Stimulated activated naive CD8-positive, alpha-beta T cell treated with anti-CD3 and anti-CD28 coated beads, Interleukin-15, Interleukin-2, amounts not matched to agents 100 U/mL and 50 U/mL, for 24 hours (primary cell): ENCODE measurements around the gene CECR2.
A peak's percentile ranks its signal among the peaks of the same experiment; 100 is the strongest.

Source experiments
- ATAC-seq: fragments of 150-1000 bp; cut with Tn5 transposase; one replicate; pipeline ENCODE4 v1.10.0; 2021
- DNase-seq: peaks from one replicate; pipeline ENCODE4 v3.0.0; 2021

The CECR2 gene

GRCh38 chr22:17570851-17571631 is 201.8 kb downstream of the CECR2 start:
- no peak for ATAC-seq
- no peak for DNase-seq

DNA sequence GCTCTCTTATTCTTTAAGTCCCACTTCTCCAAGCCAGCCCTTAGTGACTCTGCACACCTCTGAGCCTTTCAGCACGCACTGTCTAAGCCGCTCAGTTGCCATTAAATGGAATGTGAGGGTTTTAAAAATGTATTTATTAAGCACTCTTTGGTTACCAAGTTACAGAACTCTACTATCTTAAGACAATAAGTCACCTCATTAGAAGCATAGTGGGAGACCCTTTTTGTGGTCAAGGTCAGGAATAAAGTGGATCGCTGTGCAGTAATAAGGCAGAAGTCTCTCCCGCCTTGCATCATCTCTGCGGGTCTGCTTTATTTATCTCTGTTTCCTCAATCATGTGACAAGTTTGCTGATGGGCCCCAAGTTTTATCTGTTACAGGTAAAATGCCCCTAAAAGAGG is 205.9 kb downstream of the CECR2 start:
- no peak for DNase-seq
- ATAC-seq, result no peak

GRCh38 chr22:17575681-17576080 is 206.4 kb downstream of the CECR2 start:
- DNase-seq (no peak), ATAC-seq (no peak)

DNA sequence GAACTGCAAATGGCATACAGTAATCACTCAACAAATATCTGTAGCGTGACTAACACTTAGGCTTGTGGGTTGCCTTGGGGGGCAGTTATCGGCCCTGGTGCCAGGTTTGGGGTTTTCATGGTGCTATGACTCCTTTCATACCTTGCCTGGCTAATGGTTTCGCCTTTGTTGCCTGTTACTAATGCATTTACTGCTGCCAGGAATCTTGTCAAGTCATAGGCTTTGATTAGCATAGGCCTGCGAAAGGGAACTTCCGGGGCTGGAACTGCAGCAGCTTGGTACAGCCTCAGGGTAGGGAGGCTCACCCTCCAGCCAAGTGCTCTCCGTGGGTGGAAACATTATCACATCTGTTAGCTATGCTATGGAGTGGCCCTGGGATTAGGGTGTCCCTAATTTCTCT is 207.2 kb downstream of the CECR2 start:
- DNase-seq (no peak), ATAC-seq (peak; percentile 28)

DNA sequence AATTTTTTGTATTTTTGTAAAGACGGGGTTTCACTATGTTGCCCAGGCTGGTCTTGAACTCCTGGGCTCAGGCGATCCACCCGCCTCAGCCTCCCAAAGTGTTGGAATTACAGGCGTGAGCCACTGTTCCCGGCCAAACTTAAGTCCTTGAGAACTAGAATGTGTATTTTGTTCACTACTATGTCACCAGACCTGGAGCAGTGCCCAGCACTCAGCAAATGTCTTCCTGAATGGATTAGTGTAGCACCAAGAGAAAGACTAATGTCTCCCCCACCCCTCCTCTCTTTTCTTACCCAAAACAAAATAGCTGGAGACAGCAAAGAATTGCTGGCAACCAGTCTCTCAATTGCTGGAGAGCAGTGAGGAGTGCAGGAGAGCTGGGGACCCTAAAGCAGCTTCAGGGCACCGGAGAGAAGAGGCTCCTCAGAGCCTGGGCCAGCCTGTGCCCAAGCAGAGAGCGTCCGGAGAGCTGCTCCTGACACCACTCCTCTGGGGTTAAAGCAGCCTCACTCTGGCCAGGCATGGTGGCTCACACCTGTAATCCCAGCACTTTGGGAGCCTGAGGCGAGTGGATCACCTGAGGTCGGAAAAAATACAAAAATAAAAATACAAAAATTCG is 209.0 kb downstream of the CECR2 start:
- no peak for DNase-seq
- no peak for ATAC-seq

DNA sequence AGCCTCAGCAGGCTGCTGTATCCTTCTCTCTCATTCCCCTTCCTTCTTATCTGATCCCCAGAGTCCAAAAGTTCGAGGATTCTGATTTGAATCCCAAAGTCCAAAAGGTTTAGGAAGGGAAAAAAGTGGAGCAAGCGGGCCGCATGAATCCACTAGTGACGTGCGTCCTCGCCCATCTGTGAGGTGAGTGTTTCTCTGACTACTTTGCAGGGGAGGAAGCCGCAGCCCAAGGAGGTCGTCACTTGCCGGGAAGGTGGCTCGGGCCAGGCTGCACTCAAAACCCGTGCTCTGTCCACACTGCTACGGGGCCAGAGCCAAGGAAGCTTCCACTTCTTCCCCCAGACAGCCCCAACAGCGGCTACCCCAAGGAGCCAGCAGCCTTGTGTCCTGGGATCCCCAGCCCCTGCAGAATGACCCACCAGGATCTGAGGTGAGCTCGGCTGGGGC is 210.3 kb downstream of the CECR2 start:
- no peak for DNase-seq
- ATAC-seq, result no peak

DNA sequence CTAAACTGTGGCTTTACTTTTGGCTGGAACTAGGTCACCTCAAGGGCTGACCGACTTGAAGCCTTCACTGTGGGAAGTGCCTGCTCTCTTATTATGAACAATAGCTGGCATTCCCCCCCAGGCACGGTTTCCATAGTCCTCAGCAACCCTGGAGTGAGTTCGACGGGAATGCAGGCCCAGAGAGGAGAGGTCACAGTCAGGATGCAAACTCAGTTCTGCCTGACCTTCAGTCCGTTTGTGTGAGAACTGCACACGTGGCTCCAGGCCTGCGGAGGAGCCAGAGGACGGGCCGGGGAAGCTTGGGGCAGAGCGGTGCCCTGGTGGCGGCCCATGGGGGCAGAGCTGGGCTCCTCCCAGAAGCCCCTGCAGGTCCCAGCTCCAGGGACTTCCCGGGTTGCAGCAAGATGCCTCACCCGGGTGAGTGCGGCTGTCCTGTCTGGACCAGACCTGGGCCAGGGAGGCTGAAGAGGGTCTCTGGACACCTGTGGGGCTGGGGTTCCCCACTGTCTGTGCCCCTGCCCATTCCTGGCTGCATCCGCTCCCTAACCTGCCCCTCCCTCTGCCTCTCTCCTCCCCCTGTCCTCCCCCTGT is 211.3 kb downstream of the CECR2 start:
- ATAC-seq, result no peak

GRCh38 chr22:17581056-17581455 is 211.8 kb downstream of the CECR2 start:
- ATAC-seq (no peak), DNase-seq (no peak)

More for the DNA sequence above, 211.3 kb downstream of the CECR2 start:
- DNase-seq, result no peak

- DNase-seq (no peak), ATAC-seq (no peak)
Measured at GRCh38 chr22:17581631-17582030, 212.4 kb downstream of the CECR2 start.

DNA sequence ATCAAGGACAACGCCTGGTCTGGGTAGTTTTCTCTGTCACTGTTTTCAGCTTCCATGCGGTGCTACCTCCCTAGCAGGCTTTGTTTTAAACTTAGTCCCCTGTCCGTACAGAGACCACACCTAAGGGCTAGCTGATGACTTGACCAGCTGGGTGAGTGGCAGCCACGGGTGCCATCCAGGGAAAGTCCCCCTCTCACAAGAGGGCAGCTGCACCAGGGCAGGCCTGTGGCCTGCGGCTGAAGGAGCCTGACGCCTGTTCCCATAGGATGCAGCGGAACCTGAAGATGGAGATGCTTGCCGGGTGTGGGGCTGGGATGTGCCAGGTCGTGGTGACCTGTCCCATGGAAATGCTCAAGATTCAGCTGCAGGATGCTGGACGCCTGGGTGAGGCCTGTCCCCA is 213.9 kb downstream of the CECR2 start:
- no peak for ATAC-seq
- no peak for DNase-seq

- ATAC-seq, result no peak
- DNase-seq, result no peak
Measured at GRCh38 chr22:17586831-17587440, 217.7 kb downstream of the CECR2 start.

DNA sequence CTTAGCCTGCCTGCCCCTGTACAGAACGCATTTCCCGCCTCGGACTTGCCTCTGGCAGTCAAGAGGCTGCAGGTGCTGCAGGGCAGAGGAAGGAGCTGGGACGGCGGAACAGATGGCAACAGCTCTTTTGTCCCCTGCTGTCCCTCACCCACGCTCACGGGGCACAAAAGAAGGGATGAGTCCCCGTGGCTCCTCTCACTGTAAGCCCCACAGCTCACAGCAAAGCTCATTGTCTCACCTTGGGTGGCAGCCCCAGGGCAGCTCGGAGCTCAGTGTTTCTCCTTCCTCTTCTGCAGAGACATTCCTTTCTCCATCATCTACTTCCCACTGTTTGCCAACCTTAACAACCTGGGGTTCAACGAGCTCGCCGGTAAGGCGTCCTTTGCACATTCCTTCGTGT is 218.4 kb downstream of the CECR2 start:
- ATAC-seq, result no peak

GRCh38 chr22:17588606-17589005 is 219.3 kb downstream of the CECR2 start:
- ATAC-seq, result no peak
- no peak for DNase-seq

More for the DNA sequence above, 218.4 kb downstream of the CECR2 start:
- DNase-seq, result no peak

GRCh38 chr22:17589810-17590375 is 220.6 kb downstream of the CECR2 start:
- no peak for DNase-seq
- ATAC-seq, result no peak

DNA sequence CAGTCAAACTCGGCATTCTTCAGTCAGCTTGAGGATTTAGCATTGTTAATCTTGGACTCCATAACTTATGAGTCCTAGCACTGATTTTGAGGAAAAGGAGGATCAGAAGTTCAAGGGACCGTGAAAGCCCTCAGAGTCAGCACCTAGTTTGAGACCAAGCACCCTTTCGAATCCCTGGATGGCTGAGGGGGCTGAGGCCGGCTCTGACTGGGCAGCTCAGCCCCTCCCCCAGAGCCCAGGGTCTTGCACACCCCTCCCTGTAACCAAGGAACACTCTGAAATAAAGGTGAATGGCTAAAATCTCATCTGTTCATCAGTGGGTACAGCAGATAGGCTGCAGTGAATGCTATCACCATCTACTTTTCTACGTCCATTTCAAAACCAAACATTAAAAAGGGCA is 221.3 kb downstream of the CECR2 start:
- ATAC-seq (no peak), DNase-seq (no peak)

GRCh38 chr22:17592201-17592600 is 222.9 kb downstream of the CECR2 start:
- DNase-seq (no peak), ATAC-seq (no peak)

DNA sequence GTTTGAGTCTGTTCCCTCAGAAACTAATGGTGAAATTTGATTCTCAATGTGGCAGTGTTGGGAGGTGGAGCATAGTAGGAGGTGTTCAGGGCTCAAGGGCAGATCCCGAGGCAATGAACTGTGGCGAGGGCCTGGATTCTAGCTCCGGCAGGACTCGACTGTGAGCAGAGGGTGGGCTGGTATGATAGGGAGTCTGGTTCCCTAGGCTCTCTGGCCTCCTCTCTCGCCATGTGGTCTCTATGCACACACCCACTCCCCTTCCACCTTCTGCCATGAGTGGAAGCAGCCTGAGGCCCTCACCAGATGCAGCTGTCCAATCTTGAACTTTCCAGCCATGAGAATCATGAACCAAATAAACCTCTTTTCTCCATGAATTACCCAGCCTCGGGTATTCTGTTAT is 227.0 kb downstream of the CECR2 start:
- no peak for DNase-seq
- ATAC-seq, result no peak

DNA sequence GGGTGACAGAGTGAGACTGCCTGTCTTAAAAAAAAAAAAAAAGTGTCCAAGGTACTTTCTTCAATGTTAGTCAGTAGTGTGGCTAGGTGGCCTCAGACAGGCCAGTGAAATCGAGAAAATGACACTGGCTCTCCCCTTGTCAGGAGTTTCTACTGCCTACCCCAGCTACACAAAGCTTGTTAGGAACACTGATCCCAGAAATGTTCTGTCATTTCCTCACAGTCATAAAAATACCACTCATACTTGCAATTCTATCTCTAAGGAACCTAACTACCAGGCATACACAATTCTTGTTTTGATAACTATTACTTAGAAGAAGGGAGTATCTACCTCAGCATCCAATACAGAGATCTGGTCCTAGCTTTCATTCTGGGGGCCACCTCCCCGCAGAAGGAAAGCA is 228.0 kb downstream of the CECR2 start:
- ATAC-seq (no peak), DNase-seq (no peak)

GRCh38 chr22:17598318-17598717 is 229.1 kb downstream of the CECR2 start:
- ATAC-seq (no peak), DNase-seq (no peak)

- DNase-seq (no peak), ATAC-seq (no peak)
Measured at GRCh38 chr22:17601031-17601430, 231.8 kb downstream of the CECR2 start.

GRCh38 chr22:17603668-17604067 is 234.4 kb downstream of the CECR2 start:
- ATAC-seq (no peak), DNase-seq (no peak)

- ATAC-seq (no peak), DNase-seq (no peak)
Measured at GRCh38 chr22:17606496-17606895, 237.2 kb downstream of the CECR2 start.
